Measurements from ENCODE around the gene ARMC3.

- TF ChIP-seq CTCF (IDR thresholded peaks at IDR 0.05) (no peak), POLR2A (IDR thresholded peaks at IDR 0.05) (no peak)
Observed at GRCh38 chr10:23016636-23017035, 88.8 kb downstream of the ARMC3 start.

All from lower leg skin (tissue), 3 donors.